HG03139 (cell line): Measurements from ENCODE around the gene GRN.
"Not testable (repeated sequence)": the region's sequence is repeated elsewhere in the genome, so short reads cannot be mapped to it uniquely, and the experiment has no call there.

Source experiments
- ATAC-seq: cut with Tn5 transposase; IDR thresholded peaks from one replicate; pipeline ENCODE4 v1.9.1; 2021; ENCODE audit not compliant: unreplicated experiment

The GRN gene

DNA sequence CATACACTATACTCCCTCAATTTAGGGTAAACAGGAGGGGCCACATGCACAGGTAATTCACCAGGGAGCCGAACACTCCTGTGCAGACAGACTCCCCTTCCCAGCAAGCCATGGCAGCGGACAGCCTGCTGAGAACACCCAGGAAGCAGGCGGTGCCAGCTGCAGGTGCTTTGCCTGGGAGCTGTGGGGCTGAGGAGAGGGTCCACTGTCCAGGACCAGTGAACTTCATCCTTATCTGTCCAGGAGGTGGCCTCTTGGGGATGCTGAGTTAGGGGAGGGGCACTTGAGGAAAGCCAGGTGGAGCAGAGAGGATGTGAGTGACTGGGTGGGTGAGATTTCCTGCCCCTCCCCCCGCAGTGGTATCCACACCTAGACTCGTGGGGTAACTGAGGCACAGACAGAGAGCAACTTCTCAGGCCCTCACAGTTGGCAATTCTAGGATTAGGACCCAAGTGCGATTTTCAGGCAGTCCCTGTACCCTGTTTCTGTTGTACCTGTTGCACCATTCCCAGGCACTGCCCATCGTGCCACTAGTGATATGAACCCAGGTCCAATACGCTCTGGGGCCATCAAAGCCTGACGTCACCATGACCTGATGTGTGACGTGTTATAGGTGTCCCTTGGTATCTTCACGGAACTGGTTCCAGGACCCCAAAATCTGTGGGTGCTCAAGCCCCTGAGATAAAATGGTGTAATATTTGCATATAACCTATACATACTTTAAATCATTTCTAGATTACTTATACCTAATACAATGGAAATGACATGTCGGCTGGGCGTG, 1.2 kb downstream of the GRN start:
- no peak for ATAC-seq

DNA sequence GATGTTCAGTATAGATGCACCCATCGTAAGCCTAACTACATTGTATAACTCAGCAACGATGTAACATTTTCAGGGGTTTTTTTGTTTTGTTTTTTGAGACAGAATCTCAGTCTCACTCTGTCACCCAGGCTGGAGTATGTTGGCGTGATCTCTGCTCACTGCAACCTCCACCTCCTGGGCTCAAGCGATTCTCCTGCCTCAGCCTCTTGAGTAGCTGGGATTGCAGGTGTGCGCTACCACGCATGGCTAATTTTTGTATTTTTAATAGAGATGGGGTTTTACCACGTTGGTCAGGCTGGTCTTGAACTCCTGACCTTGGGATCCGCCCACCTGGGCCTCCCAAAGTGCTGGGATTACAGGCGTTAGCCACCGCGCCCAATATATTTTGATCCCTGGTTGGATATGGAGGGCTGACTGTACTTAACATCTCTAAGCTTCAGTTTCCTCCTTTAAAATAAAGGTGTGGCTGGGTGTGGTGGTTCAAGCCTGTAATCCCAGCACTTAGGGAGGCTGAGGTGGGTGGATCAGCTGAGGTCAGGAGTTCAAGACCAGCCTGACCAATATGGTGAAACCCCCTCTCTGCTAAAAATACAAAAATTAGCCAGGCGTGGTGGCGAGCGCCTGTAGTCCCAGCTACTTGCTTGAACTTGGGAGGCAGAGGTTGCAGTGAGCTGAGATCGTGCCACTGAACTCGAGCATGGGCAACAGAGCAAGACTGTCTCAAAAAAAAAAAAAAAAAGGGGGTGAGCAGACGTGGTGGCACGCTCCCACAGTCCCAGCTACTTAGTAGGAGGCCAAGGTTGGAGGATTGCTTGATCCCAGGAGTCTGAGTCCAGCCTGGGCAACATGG, 2.3 kb downstream of the GRN start:
- ATAC-seq = not testable (repeated sequence)

DNA sequence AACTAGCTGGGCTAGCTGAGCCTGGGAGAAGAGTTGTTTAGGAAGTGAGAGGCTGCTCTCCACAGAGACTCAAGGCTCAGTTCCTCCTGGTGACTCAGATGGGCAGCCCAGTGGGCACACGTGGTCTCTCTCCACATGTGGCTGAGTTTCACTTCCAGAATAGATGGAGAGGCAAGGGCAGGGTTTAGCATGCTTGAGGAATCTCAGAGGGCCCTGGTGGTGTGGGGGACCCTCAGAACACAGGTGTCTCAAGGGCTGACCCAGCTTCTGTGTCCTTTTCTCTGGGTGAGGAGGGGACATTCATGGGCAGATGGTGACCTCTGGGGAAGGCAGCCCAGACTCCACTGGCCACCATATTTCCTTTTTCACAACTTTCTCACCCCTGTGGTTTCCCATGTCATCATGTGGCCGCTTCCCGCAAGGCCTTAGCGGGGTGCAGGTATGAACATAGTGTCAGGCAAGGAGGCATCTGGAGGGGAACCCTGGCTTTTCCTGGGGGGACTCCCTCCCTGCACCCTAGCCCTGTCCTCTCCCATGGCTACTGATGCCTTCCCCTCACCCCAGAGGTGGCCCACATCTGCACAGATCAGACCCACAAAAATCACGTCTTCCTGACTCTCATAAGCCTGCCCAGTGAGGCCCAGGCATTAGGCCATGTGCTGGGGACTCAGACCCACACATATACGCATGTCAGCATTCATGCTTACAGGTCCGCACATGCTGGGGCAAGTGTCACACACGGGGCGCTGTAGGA, 3.3 kb downstream of the GRN start:
- ATAC-seq = peak; percentile 37

DNA sequence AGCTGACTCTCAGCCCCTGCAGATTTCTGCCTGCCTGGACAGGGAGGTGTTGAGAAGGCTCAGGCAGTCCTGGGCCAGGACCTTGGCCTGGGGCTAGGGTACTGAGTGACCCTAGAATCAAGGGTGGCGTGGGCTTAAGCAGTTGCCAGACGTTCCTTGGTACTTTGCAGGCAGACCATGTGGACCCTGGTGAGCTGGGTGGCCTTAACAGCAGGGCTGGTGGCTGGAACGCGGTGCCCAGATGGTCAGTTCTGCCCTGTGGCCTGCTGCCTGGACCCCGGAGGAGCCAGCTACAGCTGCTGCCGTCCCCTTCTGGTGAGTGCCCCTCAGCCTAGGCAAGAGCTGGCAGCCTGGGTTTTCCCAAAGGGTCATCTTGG, 3.9 kb downstream of the GRN start:
- ATAC-seq = no peak

DNA sequence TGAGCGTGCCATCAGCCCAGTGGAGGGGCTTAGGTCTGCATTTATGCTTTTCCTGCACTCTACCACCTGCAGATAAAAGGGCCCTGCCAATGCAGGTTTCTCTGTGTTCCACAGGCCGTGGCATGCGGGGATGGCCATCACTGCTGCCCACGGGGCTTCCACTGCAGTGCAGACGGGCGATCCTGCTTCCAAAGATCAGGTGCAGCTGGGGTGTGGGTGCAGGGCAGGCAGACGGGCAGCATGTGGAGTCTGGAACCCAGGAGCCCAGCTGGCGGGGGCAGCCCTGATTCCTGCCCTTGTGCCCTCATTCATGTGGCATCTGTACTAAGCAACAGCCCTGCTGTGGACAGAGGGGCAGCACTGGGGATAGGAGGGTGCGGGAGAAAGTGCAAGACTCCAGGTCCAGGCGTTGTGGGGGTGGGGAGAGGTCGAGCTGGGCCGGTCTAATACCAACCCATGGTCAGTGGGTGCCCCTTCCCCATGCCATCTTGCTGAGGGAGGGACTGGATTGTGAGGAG, 4.5 kb downstream of the GRN start:
- ATAC-seq = no peak

DNA sequence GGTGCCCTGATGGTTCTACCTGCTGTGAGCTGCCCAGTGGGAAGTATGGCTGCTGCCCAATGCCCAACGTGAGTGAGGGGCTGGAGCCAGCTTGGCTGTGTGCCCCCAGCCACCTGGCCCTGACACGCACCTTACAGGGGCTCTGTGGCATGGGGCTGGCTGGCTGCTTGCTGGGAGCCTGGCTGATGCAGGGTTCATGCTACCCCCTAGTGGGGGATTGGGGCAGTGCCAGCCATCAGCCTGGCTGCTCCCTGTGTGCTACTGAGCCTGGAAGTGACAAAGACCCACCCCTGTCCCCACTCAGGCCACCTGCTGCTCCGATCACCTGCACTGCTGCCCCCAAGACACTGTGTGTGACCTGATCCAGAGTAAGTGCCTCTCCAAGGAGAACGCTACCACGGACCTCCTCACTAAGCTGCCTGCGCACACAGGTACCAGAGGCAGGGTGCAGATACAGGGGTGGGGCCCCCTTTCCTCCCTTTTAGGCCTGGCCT, 5.7 kb downstream of the GRN start:
- no peak for ATAC-seq

DNA sequence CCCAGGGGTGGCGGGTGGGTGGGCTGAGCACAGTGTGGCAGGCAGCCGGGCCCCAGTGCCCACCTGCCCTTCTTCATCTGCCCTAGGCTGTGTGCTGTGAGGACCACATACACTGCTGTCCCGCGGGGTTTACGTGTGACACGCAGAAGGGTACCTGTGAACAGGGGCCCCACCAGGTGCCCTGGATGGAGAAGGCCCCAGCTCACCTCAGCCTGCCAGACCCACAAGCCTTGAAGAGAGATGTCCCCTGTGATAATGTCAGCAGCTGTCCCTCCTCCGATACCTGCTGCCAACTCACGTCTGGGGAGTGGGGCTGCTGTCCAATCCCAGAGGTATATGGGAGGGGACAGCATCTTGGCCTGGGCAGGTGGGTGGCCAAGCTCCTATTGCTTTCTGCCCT, 6.4 kb downstream of the GRN start:
- ATAC-seq = no peak

DNA sequence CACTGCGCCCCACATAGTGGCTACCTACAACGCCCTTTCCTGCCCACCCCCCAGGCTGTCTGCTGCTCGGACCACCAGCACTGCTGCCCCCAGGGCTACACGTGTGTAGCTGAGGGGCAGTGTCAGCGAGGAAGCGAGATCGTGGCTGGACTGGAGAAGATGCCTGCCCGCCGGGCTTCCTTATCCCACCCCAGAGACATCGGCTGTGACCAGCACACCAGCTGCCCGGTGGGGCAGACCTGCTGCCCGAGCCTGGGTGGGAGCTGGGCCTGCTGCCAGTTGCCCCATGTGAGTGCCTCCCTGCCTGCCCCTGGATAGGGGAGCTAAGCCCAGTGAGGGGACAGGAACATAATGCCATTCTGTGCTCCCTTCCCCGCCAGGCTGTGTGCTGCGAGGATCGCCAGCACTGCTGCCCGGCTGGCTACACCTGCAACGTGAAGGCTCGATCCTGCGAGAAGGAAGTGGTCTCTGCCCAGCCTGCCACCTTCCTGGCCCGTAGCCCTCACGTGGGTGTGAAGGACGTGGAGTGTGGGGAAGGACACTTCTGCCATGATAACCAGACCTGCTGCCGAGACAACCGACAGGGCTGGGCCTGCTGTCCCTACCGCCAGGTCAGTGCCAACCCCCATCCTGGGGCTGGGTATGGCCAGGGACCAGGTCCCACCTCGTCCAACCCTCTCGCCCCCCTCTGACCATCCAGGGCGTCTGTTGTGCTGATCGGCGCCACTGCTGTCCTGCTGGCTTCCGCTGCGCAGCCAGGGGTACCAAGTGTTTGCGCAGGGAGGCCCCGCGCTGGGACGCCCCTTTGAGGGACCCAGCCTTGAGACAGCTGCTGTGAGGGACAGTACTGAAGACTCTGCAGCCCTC, 7.1 kb downstream of the GRN start:
- no peak for ATAC-seq

DNA sequence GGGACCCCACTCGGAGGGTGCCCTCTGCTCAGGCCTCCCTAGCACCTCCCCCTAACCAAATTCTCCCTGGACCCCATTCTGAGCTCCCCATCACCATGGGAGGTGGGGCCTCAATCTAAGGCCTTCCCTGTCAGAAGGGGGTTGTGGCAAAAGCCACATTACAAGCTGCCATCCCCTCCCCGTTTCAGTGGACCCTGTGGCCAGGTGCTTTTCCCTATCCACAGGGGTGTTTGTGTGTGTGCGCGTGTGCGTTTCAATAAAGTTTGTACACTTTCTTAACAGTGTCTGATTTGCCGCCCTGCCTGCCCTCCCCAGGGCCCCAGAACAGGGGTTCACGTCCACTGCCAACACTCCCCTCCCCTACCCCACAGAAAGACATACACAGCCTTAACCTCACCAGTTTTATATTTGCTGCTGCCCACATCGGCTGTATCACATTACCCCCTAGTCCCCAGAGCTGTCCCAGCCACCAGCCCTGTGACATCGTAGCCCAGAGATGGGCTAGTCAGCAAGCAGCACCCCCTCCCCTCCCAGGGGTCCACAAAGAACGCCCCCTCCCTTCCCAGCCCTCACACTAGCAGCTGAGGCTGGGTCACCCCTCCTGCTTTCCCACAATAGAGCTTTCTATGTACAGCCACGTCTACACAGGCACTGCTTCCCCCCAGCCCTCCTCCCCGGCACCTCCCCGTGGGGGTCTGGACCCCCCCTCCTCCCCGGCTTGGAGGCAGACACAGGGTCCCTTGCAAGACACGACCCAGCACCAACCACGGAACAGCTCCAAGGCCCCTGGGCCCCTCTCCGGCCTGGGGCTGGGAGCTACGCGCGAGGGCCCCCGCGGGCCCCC, 7.9 kb downstream of the GRN start:
- no peak for ATAC-seq

DNA sequence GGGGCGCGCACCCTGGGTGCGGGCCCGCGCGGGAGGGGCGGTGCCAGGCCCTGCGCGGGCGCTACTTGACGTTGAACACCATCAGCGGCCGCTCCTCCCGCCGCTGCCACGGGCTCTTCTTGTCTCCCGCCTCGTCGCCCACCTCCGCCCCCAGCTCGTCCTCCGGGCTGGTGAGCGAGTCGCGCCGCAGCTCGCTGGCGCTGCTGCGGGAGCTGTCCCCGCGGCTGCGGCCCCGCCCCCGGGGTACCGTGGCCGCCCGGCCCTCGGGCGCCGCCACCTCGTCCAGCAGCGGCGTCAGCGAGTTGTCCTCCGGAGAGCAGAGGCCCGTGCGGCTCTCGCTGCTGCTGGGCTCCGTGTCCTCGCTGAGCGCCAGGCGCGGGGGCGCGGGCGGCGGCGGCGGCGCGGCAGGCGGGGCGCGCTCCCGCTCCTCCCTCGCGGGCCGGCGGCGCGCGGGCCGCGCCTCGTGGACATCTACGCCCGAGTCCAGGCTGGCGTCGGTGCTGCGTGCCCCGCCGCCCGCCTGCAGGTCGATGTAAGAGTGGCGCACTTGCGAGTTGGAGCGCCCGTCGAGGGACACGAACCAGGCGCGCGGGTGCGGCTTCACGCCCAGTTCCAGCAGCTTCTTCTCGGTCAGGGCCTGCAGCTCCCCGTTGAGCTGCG, 8.7 kb downstream of the GRN start:
- ATAC-seq = no peak

DNA sequence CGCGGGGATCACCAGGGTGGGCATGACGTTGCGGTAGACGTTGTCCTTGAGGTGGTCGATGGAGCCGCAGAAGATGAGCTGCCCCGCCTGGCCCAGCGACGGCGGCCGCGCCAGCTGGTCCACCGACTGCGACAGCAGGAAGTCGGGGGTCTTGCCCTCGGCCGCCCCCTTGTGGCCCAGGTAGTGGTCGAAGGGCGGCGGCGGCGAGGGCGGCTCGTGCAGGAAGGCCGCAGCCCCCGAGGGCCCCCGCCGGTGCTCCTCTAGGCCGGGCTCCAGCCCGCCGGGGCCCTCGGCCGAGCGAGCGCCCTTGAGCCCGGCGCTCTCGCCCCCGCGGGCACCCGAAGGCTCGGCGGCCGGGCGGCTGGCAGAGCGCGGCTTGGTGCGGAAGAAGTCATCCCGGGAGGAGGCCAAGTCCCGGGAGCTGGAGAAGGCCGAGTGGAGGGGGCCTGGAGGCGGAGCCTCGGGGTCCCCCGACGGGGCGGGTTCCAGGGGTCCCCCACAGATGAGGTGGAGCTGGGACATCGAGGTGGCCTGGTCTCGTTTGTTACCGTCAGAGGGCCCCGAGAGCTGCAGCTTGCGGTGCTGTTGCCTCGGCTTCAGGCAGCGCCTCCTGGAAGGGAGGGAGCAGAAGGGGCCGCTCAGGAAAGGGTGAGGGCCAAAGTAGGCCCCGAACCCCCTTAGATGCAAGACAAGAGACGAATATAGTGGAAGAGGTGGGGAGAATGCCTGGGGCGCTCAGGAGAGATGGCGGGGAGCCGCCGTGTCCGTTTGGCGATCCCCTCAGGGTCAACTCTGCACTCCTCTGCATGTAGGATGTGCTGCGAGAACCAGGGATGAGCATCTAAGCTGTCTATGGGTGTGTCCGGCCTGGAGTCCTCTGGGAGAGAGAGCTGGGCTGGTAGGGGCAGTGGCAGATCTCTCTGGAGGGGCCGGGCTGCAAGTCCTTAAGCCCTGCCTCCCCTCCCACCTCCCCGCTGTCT, 9.8 kb downstream of the GRN start:
- no peak for ATAC-seq

DNA sequence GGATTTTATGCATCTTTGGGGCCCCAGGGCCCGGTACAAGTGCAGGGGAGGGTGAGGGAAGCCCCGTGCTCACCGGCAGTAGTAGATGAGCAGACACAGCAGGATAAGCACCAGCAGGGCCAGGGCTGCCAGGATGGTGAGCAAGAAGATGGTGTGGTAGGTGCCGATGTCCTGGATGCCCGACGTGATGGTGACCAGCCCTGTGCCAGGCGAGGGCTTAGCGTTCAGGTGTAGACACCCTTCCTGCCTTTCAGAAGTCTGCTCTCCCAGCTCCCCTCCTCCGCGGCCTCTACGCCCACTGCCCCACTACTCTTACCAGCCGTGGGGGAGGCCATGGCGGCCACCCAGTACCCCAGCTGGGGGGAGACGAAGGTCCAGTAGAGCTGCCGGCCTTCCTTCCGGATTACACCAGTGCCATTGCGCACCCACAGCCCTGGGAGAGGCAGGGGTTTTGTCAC, 10.6 kb downstream of the GRN start:
- no peak for ATAC-seq

DNA sequence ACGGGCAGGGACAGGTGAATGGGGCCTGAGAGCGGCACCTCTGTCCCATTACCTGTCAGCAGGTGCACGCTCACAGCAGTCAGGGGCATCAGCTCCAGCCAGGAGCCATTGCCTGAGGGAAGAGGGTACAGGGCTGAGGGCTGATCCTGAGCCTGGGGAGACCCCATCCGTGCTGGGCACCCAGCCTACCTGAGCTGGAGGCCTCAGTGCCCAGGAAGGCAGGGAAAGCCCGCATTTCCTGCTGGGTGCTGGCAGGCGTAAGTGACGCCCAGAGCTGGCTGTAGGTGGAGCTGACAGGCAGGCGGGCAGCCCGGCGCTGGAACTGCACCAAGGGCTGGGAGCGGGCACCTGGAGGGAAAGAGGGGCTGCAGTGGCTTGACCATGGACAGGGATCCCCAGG, 11.1 kb downstream of the GRN start:
- no peak for ATAC-seq

DNA sequence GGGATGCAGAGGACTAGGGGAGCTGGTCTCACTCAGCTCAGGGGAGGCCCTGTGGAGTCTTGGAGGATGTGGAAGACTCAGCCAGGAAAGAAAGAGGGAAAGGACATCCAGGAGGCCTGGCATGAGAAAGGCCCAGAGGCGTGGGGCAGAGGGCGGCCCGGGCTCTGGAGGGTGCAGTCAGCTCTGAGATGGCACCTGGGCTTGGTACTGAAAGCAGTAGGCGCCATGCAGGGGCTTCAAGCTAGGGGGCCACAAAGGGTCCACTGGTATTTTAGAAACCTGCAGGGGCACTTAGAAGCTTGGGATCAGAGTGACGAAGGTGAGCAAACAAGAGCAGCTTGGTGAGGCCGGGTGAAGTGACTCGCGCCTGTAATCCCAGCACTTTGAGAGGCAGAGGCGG, 13.0 kb downstream of the GRN start:
- ATAC-seq = no peak

DNA sequence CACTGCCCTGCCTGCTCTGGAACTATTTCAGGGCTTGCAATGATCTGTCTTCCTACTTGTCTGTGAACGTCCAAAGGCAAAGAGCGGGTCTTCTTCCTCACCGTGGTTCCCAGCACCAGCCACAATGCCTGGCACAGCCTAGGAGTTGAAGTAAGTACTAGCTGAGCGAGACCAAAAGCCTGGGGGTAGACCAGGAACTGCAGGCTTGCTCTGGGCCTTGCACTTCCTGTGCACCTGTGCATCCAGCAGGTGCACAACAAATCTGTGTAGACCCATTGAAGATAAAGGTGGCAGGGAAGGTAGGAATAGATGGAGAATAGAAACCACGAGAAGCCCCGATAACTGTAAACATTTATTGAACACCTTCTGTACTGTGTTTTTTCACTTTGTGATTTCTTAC, 13.9 kb downstream of the GRN start:
- ATAC-seq = no peak

DNA sequence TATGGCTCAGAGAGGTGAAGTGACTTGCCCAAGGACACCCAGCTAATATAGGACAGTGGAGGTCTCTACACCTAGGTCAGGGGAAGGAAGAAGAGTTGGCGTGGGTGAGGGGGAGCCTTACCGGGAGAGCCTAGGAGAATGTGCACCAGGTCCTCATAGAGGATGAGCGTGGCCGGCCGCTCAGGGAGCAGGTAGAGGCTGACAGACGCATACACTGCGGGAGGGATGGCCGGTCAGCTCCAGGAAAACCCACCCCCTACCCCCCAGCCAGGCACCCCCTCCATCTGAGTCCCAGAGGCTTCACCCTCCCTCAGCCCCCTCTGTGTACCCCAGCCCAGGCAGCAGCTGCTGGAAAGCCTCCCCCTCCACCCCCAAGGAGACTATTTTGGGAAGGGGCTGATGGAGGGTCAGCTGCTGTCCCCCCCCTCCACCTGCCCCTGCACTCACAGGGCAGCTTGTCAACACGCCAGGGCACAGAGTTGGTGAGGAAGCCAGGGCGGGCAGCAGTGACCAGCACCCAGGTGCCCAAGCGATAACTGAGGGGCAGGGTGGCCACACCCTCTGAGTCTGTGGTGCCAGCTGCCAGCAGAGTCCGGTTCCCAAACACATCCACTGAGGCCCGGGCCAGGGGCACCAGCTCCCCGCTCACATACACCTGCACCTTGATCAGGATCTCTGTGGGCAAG, 14.5 kb downstream of the GRN start:
- no peak for ATAC-seq

DNA sequence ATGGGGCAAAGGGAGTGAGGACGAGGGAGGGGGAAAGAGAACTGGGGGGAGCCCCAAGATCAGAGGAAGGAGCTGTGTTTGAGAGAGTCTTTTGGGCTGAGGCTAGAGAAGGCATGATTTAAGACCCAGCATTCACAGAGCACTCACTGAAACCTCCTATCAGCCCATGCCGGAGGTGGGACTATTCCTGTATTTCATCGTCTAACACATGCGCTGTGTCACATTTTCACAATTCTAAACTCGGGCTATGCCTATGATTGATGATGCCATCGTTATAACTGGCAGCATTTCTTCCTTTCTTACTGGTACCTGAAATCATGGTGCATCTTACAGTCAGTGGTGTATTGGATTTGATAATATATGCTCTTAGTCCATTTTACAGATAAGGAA, 15.0 kb downstream of the GRN start:
- ATAC-seq = no peak
